Measurements from ENCODE around the gene SNX25.

SNX25 gene

GRCh38 chr4:185244763-185245162 is 35.4 kb downstream of the SNX25 start:
- Histone ChIP-seq H3K27ac (no peak overlapping the region), H3K9me3 (no peaks in the 10 kb centered on the region)
- no peak for TF ChIP-seq CTCF (IDR thresholded peaks at IDR 0.05)

GRCh38 chr4:185246453-185246852 is 37.1 kb downstream of the SNX25 start:
- no peak for TF ChIP-seq CTCF (IDR thresholded peaks at IDR 0.05)
- Histone ChIP-seq H3K4me3 (ENCODE audit: low read depth in 1 of 2, low read length in 1 of 2) (no peak overlapping the region), H3K9me3 (no peaks in the 10 kb centered on the region), H3K36me3 (no peaks in the 10 kb centered on the region), H3K4me1 (ENCODE audit: control insufficient read depth in 1 of 2, insufficient read depth in 1 of 2, low read depth in 1 of 2, low read length in 1 of 2) (no peaks in the 10 kb centered on the region), H3K27me3 (peaks cover 29% of the 10 kb centered on the region), H3K27ac (no peak overlapping the region)

More at GRCh38 chr4:185244763-185245162, 35.4 kb downstream of the SNX25 start:
- H3K36me3 ChIP-seq: no peaks in the 10 kb centered on the region
- peaks cover 22% of the 10 kb centered on the region for H3K27me3 ChIP-seq
- no peaks in the 10 kb centered on the region for H3K4me1 ChIP-seq (ENCODE audit: control insufficient read depth in 1 of 2, insufficient read depth in 1 of 2, low read depth in 1 of 2, low read length in 1 of 2)
- H3K4me3 ChIP-seq (ENCODE audit: low read depth in 1 of 2, low read length in 1 of 2): no peak overlapping the region

- Histone ChIP-seq H3K4me1 (ENCODE audit: control insufficient read depth in 1 of 2, insufficient read depth in 1 of 2, low read depth in 1 of 2, low read length in 1 of 2) (no peaks in the 10 kb centered on the region), H3K36me3 (no peaks in the 10 kb centered on the region), H3K27ac (no peak overlapping the region), H3K27me3 (peaks cover 32% of the 10 kb centered on the region), H3K9me3 (no peaks in the 10 kb centered on the region), H3K4me3 (ENCODE audit: low read depth in 1 of 2, low read length in 1 of 2) (no peak overlapping the region)
- no peak for TF ChIP-seq CTCF (IDR thresholded peaks at IDR 0.05)
These were observed 37.8 kb downstream of the SNX25 start for GRCh38 chr4:185247151-185247550.

- Histone ChIP-seq H3K9me3 (no peaks in the 10 kb centered on the region), H3K27me3 (peaks cover 41% of the 10 kb centered on the region), H3K36me3 (no peaks in the 10 kb centered on the region), H3K4me1 (ENCODE audit: control insufficient read depth in 1 of 2, insufficient read depth in 1 of 2, low read depth in 1 of 2, low read length in 1 of 2) (no peaks in the 10 kb centered on the region), H3K4me3 (ENCODE audit: low read depth in 1 of 2, low read length in 1 of 2) (no peak overlapping the region), H3K27ac (no peak overlapping the region)
- TF ChIP-seq CTCF (IDR thresholded peaks at IDR 0.05): no peak
These were observed 39.1 kb downstream of the SNX25 start for GRCh38 chr4:185248393-185249039.

- no peaks in the 10 kb centered on the region for H3K36me3 ChIP-seq
- no peak overlapping the region for H3K27ac ChIP-seq
- H3K9me3 ChIP-seq: no peaks in the 10 kb centered on the region
- H3K4me3 ChIP-seq (ENCODE audit: low read depth in 1 of 2, low read length in 1 of 2): no peak overlapping the region
- TF ChIP-seq CTCF (IDR thresholded peaks at IDR 0.05): no peak
- peaks cover 44% of the 10 kb centered on the region for H3K27me3 ChIP-seq
- H3K4me1 ChIP-seq (ENCODE audit: control insufficient read depth in 1 of 2, insufficient read depth in 1 of 2, low read depth in 1 of 2, low read length in 1 of 2): no peaks in the 10 kb centered on the region
These were observed 39.7 kb downstream of the SNX25 start for GRCh38 chr4:185249105-185249504.

All from neutrophil (primary cell).